Neuron (in vitro differentiated cells): ENCODE results near the gene ZNF277.
"Not testable (repeated sequence)": the region's sequence is repeated elsewhere in the genome, so short reads cannot be mapped to it uniquely, and the experiment has no call there.

ENCODE experiments used
- H2AFZ ChIP-seq: one replicate; pipeline ENCODE4 v1.6.1; 2013; ENCODE audit warnings: low read depth, mild to moderate bottlenecking, inconsistent platforms, low read length, moderate library complexity
- H3K27me3 ChIP-seq: one replicate; pipeline ENCODE4 v1.6.1; 2013; ENCODE audit warnings: low read length; ENCODE audit not compliant: insufficient read depth
- H3K36me3 ChIP-seq: one replicate; pipeline ENCODE4 v1.6.1; 2013; ENCODE audit warnings: low read length; ENCODE audit not compliant: insufficient read depth
- H3K4me1 ChIP-seq: one replicate; pipeline ENCODE4 v1.6.1; 2013; ENCODE audit warnings: low read length; ENCODE audit not compliant: insufficient read depth
- H3K4me3 ChIP-seq: 2 replicates; pipeline ENCODE4 v1.5.1; 2013; ENCODE audit warnings: mild to moderate bottlenecking, low read length, moderate library complexity
- H3K9me3 ChIP-seq: one replicate; pipeline ENCODE4 v1.6.1; 2013; ENCODE audit warnings: low read length

The ZNF277 gene

DNA sequence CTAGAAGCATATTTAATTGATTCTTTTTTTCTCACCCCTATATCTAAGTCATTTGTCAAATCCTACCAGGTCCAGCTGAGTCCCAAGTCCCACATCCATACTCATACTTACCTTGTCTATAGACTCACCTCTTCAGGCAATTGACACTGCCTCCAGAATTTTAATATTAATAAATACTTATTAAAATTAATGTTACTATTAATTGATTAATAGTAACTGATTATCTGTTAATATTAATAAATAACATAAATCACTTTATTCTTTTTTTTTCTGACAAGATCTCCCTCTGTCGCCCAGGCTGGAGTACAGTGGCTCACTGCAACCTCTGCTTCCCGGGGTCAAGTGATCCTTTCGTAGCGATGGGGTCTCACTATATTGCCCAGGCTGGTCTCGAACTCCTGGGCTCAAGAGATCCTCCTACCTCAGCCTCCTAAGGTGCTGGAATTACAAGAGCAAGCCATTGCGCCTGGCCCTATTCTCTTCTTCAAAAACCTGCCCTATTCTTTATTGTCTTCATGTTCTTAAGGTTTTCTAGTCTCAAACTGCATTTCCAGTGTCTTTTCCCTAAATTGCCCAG is 94.4 kb downstream of the ZNF277 start:
- no peak overlapping the region for H3K4me3 ChIP-seq
- H3K36me3 ChIP-seq: no peaks in the 10 kb centered on the region
- H2AFZ ChIP-seq: no peak overlapping the region
- no peaks in the 10 kb centered on the region for H3K27me3 ChIP-seq
- no peaks in the 10 kb centered on the region for H3K9me3 ChIP-seq
- no peaks in the 10 kb centered on the region for H3K4me1 ChIP-seq

DNA sequence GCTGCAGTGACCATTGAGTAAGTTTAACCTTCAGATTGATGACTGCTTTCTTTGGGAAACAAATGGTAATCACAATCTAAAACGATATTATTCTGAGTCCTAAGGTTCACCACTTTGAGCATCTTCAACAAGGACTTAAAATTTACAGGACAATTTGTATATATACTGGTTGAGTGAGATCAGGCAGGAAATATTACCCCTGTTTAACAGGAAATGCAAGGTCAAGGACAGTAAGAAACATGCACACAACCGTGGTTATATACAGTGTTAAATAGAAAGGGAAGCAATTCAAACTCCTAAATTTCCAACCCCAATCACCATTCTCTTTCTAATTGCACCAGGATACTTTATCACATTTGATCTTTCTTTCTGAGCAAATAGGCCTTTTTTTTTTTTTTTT is 96.1 kb downstream of the ZNF277 start:
- H3K4me1 ChIP-seq: no peaks in the 10 kb centered on the region
- no peak overlapping the region for H3K4me3 ChIP-seq
- no peaks in the 10 kb centered on the region for H3K9me3 ChIP-seq
- no peaks in the 10 kb centered on the region for H3K27me3 ChIP-seq
- no peak overlapping the region for H2AFZ ChIP-seq
- H3K36me3 ChIP-seq: no peaks in the 10 kb centered on the region

DNA sequence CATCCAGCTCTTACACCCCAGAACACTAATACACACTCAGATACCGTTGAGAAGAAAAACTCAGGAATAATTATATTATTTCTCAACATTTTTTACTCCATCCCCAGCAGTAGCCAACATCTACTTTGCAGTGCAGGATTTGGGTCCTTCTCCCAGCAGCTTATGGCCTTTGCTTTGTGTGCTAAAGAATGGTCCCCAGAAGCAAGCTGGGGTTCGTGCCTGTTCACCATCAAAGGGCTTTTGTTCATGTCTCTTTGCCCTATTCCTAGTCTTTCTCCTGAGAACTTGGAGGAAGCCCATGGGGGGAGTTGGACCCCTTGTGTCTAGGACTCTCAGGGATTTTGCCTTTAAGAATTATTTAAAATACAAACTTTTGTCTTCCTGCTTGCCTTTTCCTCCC is 100.4 kb downstream of the ZNF277 start:
- H3K4me1 ChIP-seq: no peaks in the 10 kb centered on the region
- peaks cover 2% of the 10 kb centered on the region for H3K9me3 ChIP-seq
- H3K27me3 ChIP-seq: no peaks in the 10 kb centered on the region
- H2AFZ ChIP-seq: no peak overlapping the region
- H3K4me3 ChIP-seq: no peak overlapping the region
- no peaks in the 10 kb centered on the region for H3K36me3 ChIP-seq

DNA sequence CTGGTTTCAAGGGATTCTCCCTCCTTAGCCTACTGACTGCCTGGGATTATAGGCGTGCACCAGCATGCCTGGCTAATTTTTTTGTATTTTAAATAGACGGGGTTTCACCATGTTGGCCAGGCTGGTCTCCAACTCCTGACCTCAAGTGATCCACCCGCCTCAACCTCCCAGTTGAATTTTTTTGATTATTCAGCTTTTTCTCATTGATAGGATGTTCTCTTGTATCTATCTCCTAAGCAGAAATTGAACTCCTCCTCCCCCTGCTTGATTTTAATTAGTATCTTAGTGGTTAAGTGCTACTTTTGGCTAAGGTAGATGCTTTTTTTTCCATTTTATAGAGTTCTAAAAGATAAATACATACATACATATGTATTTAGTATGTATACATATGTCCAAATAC is 101.0 kb downstream of the ZNF277 start:
- Histone ChIP-seq H3K9me3 (peaks cover 2% of the 10 kb centered on the region), H3K27me3 (no peaks in the 10 kb centered on the region), H3K4me3 (no peak overlapping the region), H2AFZ (no peak overlapping the region), H3K4me1 (no peaks in the 10 kb centered on the region), H3K36me3 (no peaks in the 10 kb centered on the region)

DNA sequence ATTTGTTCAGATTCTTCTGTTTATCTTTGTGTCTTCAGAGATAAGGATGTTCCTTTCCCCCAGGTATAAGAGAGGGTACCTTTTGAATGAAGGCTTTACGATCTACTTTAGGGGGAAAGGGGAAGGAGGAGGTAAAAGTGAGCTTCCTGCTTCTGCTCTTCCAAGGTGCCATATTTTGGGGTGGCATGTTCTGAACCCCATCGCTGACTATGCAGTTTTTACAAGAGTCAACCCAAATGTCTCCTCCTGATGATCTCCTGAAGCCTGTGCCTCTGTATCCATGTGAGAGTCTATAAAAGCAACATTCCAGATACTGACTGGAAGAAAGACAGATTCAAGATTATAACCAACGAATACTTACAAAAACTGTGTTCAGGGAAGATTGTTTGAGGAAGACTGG is 102.5 kb downstream of the ZNF277 start:
- H3K36me3 ChIP-seq: no peaks in the 10 kb centered on the region
- no peak overlapping the region for H3K4me3 ChIP-seq
- no peaks in the 10 kb centered on the region for H3K4me1 ChIP-seq
- H3K9me3 ChIP-seq: peaks cover 2% of the 10 kb centered on the region
- H2AFZ ChIP-seq: no peak overlapping the region
- H3K27me3 ChIP-seq: no peaks in the 10 kb centered on the region

DNA sequence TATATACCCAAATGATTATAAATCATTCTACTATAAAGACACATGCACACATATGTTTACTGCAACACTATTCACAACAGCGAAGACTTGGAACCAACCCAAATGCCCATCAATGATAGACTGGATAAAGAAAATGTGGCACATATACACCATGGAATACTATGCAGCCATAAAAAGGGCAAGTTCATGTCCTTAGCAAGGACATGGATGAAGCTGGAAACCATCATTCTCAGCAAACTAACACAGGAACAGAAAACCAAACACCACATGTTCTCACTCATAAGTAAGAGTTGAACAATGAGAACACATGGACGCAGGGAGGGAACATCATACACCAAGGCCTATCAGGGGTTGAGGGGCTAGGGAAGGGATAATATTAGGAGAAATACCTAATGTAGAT is 110.3 kb downstream of the ZNF277 start:
- not testable (repeated sequence) for H3K4me3 ChIP-seq, H2AFZ ChIP-seq, H3K4me1 ChIP-seq, H3K27me3 ChIP-seq, H3K9me3 ChIP-seq
- H3K36me3 ChIP-seq: peaks cover 13% of the 10 kb centered on the region

DNA sequence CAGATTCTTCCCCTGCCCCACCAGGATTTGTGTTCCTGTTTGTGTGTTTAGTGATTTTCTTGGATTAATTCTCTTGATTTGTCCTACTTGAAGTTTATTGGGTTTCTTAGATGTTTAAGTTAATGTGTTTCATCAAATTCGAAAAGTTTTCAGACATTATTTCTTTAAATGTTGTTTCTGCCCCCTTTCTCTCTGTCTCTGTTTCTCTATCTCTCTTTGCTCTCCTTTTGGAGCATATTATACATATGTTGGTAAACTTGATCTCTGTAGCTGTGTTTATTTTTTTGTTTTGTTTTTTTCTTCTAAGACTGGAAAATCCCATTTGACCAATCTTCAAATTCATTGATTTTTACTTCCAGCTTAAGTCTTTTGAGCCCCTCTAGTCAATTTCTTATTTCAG is 115.6 kb downstream of the ZNF277 start:
- Histone ChIP-seq H3K27me3 (no peaks in the 10 kb centered on the region), H2AFZ (no peak overlapping the region), H3K4me1 (no peaks in the 10 kb centered on the region), H3K36me3 (peaks cover 22% of the 10 kb centered on the region), H3K4me3 (no peak overlapping the region), H3K9me3 (peaks cover 11% of the 10 kb centered on the region)

DNA sequence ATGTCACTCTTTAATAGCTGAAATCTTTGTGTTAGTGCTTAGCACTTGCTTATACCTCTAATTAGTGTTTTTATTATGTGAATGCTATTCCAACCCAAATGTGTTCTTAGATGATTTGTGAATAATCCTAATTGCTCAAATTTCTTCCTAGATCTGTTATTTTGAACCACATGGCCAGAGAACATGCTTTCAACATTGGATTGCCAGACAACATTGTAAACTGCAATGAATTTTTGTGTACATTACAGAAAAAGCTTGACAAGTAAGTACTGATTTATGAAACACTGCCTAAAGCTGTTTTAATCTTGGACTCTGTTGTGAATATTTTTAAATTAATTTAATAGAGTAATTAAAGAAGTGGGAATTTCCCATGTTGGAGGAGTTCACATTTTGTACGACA is 121.1 kb downstream of the ZNF277 start:
- Histone ChIP-seq H3K36me3 (peaks cover 15% of the 10 kb centered on the region), H3K4me1 (no peaks in the 10 kb centered on the region), H3K9me3 (peaks cover 11% of the 10 kb centered on the region), H2AFZ (no peak overlapping the region), H3K4me3 (no peak overlapping the region), H3K27me3 (no peaks in the 10 kb centered on the region)

DNA sequence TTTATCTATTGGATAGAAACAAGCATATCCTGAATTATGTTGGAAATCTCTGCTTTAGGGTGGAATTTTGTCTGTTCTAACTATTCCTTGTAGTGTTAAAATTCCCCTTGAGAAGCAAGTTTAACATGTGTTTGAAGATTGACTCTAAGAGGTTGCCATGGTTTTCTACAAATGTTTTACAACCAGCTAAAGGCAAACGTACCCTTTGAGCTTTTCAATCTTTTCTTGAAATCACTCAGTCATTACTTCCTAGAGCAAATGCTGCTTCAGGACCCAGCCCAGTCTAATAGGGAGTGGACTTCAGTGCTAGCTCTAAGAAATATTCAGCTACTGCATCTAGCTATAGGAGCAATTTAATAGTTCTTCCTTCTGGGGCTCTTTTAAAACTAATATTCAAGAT is 125.0 kb downstream of the ZNF277 start:
- Histone ChIP-seq H3K4me3 (no peak overlapping the region), H3K4me1 (no peaks in the 10 kb centered on the region), H3K27me3 (no peaks in the 10 kb centered on the region), H3K9me3 (no peaks in the 10 kb centered on the region), H2AFZ (no peak overlapping the region), H3K36me3 (peaks cover 10% of the 10 kb centered on the region)

DNA sequence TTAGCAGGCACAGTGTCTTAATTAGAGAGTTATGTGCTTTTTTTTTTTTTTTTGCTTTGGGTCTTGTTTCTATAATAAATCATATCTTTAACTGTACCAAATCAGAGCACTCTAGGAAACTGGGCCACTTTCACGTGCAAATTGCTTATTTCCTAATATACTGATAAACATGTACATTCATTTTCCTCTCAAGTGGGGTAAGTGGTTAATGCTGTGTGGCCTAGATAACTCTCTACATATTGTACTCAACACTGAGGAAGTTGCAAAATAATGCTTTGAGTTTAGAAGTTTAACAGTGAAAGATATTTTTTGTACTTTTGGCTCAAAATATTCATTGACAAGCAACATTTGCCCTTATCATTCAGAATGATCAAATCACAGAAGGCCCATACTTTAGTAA is 127.9 kb downstream of the ZNF277 start:
- Histone ChIP-seq H3K4me3 (no peak overlapping the region), H2AFZ (no peak overlapping the region), H3K27me3 (no peaks in the 10 kb centered on the region), H3K4me1 (no peaks in the 10 kb centered on the region), H3K36me3 (peaks cover 10% of the 10 kb centered on the region), H3K9me3 (no peaks in the 10 kb centered on the region)

DNA sequence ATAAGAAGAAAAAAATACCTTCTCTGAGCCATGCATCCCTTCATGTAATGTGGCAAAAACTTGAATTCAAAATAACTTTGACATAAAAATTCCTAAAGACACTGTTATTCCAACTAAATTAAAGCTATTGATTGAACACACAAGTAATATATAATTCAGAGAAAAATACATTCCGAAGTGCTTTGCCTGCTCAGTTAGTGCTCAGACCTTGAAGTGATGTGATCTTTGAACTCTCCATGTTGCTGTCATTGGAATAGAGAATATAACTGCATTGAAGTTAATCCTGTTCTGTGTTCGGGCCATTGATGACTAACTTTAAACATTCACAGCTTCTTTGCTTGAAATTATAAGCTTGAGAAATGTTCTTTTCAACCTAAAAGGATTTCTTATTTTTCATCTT is 129.8 kb downstream of the ZNF277 start:
- Histone ChIP-seq H3K4me3 (no peak overlapping the region), H2AFZ (no peak overlapping the region), H3K4me1 (no peaks in the 10 kb centered on the region), H3K36me3 (peaks cover 10% of the 10 kb centered on the region), H3K27me3 (no peaks in the 10 kb centered on the region), H3K9me3 (no peaks in the 10 kb centered on the region)

DNA sequence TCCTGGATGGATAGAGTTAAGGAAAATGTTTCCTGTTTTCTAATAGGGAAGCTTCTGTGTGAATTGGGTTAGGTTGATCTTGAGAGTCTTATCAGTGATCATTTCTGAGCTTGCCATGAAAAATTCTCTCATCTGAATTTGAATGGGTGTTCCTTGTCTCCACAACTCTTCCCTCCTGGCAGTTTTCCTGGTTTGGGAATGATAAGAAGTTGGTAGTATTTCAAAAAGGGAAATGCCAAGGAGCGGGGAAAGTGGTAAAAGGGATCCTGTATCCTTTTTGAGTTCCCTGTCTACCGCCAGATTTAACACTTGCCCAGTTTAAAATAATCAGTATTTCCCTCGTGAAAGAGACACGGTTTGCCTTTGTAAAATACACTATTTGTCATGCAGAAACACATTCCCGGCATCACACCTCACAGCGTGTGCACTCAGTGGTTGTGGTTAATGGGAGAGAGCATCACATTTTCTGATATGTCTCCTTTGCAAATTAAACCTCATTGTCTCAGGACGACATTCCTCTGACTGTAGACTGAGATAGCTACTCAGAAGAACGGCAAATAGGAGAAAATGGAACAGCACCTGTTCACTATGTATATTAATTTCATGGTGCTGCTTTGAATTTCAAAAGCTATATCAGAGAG is 130.6 kb downstream of the ZNF277 start:
- Histone ChIP-seq H3K4me1 (no peaks in the 10 kb centered on the region), H3K9me3 (peaks cover 2% of the 10 kb centered on the region), H3K27me3 (no peaks in the 10 kb centered on the region), H3K4me3 (no peak overlapping the region), H2AFZ (no peak overlapping the region), H3K36me3 (peaks cover 12% of the 10 kb centered on the region)

DNA sequence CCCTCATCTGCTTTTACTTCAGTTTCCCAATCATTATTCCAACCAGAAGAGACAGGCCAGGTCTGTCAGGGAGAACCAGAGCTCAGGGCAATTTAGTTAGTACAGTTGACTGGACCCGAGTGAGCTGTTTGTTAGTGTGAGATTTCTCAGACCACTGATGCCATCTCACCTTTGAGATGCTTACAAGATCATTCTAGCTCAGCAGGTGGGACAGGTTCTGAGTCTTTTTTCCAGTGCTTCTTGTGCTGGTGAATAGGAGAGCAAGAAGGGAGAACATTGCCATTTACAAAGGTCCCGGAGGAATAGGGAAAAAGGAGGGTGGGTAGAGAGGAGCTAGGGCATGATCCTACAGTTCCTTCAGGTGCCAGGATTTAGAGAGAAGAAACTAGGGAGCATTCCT is 131.4 kb downstream of the ZNF277 start:
- no peaks in the 10 kb centered on the region for H3K27me3 ChIP-seq
- H3K36me3 ChIP-seq: peaks cover 21% of the 10 kb centered on the region
- no peaks in the 10 kb centered on the region for H3K4me1 ChIP-seq
- H2AFZ ChIP-seq: no peak overlapping the region
- no peak overlapping the region for H3K4me3 ChIP-seq
- peaks cover 2% of the 10 kb centered on the region for H3K9me3 ChIP-seq

DNA sequence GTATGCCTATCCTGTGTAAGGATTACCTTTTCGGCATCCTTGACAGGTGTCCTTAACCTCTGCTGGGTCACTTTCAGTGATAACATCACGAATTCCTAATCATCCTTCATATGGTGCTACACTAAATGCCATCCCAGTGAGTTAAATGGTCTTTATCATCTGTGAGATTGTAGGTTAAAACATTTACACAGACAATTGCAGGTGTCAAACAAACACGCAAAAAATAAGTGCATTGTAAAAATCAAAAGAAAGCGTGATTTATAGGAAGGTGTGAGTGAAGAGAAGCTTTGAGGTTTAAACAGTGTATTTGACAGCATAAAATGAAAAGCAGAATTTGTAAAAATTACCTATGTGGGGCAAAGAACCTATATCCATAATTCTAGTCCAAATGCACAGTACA is 132.3 kb downstream of the ZNF277 start:
- Histone ChIP-seq H2AFZ (no peak overlapping the region), H3K9me3 (peaks cover 4% of the 10 kb centered on the region), H3K27me3 (no peaks in the 10 kb centered on the region), H3K36me3 (peaks cover 29% of the 10 kb centered on the region), H3K4me3 (no peak overlapping the region), H3K4me1 (no peaks in the 10 kb centered on the region)
